Measurements from ENCODE around the gene ITPR2.
"Not testable (repeated sequence)": the region's sequence is repeated elsewhere in the genome, so short reads cannot be mapped to it uniquely, and the experiment has no call there.

Gene ITPR2

DNA sequence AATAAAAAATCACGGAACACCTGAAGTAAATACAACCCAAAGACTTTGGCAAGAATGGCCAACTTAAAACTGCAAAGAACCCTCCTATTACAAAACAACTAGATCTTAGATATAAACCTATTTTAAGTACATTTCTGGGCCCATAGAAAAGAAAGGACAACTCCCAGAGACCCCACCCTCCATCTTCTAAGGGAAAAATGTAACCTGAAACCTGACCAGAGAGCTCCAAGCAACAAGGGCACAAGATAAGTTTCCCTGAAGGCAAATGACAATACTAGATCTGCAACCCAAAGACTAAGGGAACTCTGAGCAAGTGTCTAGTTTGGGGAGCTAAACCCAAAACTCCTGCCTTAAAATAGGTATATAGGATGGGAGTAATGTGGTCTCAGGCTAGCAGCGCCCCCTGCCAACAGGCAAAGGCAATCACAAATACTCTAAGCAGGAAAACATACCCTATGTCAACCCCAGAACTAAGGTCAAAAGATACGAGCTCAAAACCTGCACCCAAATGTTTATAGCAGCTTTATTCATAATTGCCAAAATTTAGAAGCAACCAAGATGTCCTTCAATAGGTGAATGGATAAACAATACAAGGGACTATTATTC is 218.9 kb downstream of the ITPR2 start:
- DNase-seq, result peak; percentile 15 to 16

DNA sequence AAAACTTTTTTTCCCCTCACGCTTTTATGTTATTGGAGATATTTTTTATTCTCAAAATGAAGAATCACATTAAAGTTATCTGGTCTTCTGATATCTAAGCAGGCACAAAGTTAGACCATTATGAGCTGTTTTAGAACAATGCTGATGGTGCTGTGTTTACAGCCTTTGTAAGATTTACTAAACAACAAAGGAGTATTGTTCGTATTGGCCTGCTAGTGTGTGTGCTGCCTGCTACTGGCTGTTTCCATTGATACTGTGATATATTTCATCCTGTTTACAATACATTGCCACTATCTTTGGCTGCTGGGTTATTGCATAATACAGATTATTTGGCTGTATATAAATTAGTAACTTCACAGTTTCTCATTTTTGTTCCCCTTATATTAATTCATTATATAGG is 220.8 kb downstream of the ITPR2 start:
- no peak for DNase-seq

DNA sequence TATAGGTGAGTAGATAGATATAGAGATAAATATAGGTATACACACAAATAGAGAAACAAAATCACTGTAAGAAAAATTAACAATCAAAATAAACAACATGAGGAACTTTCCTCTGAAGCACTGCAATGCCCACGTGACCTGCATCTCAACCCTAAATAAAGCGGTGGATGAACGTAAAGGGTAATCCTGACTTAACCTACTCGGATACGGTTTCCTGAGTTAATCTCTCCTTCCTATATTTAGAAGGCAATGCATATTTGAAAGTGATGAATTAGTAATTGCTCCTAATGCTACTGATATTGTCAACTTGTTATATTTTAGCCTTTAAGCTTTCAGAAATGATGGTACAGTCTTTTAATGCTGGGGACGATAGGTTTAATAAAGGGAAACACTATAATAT is 221.4 kb downstream of the ITPR2 start:
- DNase-seq, result no peak

DNA sequence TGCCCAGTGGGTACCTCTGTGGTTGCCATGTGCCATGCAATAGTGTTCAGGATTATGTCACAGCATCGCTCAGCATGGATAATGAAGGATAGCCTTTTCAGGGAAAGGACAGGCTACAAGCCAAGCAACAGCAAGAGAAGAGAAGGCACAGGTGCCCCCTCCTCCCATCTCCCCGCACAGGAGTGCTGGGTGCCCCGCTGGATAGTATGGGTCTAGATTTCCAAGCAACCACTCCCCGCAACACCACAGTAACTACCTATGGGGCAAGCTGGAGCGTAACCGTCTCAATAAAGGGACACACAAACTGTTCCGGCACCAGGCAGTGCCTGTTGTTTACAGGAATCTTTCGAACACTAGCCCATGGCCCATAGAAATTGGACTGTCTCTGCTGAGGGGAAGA is 222.2 kb downstream of the ITPR2 start:
- DNase-seq, result no peak

DNA sequence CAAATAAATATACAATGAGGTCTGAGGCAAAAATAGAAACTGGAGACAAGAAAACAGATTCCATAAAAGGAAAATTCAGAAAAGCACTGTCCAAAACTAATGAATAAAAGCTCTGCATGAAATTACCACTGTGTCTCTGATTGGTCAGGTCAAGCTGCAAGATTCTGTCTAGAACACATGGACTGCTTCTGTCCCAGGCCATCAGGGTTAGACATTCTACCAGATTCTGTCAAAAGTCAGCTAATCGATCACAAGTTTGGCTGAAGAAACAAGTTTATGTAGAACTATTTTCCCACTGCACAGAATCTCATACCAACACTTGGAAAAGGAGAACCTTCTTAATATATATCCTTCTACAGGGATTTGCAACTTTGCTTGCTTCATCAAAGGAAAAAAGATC is 223.0 kb downstream of the ITPR2 start:
- DNase-seq, result no peak

DNA sequence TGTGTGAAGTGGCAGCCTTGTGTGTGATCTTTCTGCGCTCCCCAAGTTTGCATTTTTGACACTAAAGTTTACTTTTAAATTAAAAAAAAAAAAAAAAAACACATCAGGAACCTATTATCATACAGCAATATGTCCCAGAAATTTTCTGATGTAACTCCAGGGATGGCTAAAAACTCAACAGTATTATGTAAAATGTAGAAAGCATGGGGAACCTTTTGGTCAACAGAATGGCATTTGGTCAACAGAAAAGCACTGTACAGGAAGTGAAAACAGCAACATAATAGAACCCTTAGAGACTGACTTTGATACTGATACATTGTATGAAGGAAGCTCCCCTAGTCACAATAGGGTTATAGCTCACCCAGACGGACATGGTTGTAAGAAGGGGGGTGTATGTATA is 224.3 kb downstream of the ITPR2 start:
- no peak for DNase-seq

DNA sequence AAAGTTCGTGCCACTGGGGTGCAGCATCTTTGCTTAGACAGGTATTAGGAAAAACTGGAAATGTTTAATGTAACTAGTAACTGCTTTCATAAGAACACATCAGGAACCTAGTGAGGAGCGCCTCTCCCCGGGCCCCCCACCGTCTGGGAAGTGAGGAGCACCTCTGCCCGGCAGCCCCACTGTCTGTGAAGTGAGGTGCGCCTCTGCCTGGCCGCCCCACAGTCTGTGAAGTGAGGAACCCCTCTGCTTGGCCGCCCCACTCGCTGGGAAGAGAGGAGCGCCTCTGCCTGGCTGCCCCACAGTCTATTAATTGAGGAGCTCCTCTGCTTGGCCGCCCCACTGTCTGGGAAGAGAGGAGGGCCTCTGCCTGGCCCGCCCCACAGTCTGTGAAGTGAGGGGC is 224.7 kb downstream of the ITPR2 start:
- no peak for DNase-seq

DNA sequence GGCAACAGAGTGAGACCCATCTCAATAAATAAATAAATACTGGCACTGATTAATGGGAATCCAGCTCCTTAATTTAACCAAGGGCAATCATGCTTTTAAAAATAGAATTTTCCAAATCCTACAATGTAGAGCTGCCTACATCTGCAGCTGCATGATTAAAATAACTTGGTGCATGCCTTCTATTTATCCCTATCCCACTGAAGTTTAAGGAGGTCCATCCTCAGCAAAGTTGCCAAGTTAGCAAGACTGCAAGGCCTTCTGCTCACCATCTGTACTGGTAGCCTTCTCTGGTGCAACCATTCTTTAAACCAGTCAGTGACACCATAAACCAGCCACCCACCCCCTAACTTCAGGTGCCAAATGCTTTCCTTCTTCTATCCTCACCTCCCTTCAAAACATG is 226.1 kb downstream of the ITPR2 start:
- DNase-seq, result no peak

DNA sequence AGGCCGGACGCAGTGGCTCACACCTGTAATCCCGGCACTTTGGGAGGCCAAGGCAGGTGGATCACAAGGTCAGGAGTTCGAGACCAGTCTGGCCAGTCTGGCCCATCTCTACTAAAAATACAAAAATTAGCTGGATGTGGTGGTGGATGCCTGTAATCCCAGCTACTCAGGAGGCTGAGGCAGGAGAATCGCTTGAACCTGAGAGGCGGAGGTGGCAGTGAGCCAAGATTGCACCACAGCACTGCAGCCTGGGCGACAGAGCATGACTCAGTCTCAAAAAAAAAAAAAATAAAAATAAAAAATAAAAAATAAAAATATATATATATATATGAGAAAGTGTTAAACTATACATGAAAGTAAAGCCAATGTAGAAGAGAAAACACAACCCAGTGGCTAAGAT is 228.2 kb downstream of the ITPR2 start:
- DNase-seq, result not testable (repeated sequence)

DNA sequence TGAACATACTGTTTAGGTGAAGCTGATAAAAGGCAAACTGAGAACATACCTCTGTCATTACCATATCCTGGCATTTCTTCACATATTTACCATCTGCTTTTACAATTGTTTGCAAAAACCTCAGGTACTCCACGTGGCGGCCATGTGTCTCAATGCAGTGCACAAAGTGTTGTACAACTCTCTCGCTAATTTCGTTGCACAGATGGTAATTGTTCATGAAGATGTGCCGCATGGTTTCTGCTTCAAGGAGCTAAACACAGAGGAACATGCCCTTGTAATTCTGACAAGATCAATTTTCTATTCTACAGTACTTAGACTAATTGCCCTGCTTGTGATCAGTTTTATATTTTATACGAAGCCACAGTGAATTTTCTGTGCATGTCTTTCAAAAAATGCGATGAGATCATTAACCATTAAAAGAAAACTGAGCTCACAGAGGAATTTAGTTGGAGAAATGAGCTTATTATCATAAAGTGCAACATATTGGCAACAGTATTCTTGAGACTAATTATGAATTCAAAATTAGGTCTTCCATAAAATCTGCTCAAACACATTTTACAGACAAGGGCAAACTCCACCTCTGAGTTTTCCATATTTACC is 233.8 kb downstream of the ITPR2 start:
- no peak for DNase-seq

DNA sequence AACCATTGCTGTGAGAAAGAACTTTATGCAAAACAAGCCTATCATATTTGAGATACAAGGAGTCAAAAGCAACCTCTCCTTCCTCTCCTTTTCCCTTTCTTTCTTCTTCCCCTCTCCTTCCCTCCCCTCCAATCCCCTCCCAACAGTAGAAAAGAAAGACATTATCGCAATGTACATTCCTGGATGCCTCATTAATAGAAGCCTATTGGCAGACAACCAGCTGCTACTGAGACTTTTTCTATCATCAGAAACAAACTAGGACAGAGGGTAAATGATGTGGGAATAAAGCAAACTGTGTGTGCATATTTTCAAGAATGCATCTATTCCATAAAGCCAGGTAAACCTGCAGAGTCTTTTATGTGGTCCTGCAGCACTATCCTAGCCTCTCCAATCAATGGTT is 237.2 kb downstream of the ITPR2 start:
- no peak for DNase-seq

DNA sequence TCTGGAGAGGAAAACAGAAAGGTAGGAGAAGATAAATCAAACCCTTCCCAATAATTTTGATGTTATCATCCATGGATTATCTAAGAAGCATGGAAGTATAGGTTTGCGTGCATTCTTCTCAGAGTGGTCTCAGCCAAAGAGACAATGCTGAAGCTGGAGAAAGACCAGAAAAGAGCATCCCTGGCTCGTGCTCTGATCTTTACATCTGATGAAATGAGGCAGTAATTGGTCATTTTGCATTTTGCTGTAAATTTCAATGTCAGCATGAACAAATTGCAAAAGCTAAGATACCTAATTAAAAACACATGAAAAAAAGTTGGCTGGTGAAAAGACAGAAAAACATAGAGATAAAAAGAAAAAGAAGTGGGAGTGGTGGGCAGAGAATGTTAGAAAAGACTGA is 252.4 kb downstream of the ITPR2 start:
- no peak for DNase-seq

DNA sequence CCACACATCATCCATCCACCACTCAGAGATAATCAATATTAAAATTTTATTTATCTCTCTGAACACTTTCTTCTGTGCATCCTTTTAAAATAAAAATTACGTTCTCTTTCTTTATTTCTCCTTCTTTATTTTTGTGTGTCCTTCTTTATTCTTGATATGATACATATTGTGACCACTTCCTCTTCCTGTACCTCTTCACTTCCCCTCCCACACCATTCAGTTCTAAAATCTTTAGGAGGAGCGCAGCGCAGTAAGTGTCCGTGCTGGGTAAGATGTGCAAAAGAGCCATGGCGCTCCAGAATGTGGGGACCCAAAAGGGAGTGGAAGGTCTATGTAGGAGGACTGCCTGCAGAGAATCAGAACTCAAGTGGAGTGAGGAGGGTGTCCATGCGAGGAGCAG is 256.7 kb downstream of the ITPR2 start:
- DNase-seq, result no peak

DNA sequence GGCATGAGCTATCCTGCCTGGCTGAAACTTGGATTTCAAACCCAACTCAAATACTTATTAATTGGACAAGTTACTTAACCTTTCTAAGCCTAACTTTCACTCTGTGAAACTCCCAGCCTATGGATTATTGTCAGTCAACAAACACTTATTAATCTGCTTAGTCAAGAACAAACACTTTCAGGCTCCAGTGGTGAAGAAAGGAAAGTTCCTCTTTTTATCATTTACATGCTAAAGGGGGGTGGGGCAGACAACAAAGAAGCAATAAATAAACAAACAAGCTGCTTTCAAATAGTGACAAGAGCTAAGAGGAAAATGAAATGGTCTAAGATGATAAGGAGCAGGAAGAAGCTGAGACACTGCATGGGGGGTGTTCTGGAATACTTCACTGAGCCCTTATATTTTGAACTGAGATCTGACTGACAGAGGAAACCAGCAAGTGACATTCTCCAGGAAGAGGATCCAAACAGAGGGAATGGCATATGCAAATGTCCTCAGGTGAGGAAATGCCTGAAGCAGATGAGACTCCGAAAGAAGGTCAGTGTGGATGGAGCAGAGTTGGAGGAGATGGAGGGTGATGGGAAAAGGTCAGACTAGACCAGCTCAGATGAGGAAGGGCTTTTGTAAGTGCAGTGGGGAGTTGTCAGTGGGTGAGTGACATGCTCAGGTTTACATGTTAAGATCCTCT is 259.6 kb downstream of the ITPR2 start:
- DNase-seq, result no peak

DNA sequence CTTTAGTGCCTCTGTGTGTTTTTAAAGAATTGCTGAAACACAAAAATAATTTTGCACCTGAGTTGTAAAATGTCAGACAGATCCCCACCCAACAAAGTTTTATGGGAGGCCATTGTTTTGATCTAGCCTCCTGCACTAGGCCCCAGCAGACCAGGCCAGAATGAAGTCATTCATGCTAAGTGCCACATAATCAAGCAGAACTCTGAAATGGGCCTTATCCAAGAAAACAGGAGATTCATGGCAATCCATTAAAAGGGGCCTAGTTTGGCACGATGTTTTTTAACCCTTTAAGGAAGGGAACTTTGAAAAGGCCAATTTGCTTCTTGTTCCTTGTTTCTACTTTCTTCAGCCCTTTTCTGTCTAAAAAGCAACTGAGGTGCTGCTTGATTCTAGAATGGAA is 260.9 kb downstream of the ITPR2 start:
- no peak for DNase-seq

DNA sequence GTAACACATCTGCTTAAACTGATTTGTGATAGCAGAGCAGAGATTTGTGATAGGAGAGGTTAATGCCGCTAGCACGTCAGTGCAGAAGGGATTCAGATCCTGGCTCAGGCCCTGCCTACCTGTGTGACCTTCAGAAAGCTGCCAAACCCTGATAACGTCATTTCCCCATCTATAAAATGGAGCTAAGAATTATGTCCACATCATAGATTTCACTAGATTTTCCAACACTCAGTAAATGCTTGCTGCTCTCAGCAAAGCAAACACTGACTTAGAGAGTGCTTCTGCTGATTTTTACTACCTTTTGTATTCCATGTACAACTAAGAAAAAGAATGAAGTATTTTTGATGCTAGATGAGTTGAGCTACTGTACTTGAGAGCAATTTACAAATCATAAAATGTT is 261.4 kb downstream of the ITPR2 start:
- no peak for DNase-seq

DNA sequence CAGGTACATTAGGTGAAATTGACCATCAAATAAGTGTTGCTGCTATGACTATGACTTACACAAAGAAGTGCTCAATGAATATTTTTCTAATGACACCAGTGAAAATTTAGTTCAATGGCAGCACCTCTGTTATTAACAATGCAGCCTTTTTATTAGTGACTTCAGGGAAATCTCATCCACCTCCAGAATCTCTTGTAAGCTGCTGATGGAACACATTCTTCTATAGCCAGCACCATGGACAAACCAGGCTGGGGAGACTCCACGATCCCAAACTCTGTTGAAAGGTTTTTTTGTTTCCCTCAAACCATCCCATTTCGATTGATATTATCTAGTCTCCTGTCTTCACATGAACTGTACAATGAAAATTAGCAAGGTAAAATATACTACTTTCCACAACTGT is 265.9 kb downstream of the ITPR2 start:
- no peak for DNase-seq

DNA sequence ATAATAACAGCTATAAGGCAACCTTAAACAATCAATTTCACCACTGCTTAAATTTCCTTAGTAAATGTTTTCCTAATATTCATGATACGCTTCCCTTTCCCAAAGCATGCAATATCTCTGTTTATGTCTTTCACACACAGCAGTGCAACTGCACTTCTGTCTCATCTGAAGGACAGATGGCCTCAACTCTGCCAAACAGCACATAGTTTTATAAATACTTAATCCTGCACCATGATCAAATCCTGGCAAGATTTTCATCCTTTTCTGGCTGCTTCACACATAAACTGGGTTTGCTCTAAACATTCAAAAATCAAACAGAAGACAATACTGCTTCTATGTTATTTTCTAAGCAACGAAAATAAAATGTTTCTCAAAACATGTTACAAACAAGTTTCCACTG is 266.3 kb downstream of the ITPR2 start:
- no peak for DNase-seq

DNA sequence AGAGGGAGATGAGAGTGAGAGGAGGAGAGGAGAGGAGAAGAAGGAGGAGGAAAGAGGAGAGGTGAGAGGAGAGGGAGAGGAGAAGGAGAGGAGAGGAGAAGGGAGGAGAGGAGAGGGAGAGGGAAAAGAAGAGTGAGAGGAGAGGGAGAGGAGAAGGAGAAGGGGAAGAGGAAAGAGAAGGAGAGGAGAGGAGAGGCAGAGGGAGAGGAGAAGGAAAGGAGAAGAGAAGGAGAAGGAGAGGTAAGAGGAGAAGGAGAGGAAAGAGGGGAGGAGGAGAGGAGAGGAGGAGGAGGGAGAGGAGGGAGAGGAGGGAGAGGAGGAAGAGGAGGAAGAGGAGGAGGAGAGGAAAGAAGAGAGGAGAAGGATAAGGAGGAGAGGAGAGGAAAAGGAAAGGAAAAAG is 266.8 kb downstream of the ITPR2 start:
- no peak for DNase-seq

DNA sequence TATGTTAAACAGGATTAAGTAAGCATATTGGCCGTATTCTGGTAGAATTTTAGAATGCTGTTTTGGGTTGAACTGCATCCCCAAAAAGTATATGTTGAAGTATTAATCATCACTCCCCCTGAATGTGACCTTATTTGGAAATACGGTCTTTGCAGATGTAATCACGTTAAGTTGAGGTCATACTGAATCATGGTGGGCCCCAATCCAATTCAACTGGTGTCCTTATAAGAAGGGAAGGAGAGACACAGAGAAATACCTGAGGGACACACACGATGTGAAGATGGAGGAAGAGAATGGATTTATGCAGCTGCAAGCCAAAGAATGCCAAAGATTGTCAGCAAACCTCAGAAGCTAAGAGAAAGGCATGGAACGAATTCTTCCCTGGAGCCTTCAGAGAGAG is 268.6 kb downstream of the ITPR2 start:
- no peak for DNase-seq

DNA sequence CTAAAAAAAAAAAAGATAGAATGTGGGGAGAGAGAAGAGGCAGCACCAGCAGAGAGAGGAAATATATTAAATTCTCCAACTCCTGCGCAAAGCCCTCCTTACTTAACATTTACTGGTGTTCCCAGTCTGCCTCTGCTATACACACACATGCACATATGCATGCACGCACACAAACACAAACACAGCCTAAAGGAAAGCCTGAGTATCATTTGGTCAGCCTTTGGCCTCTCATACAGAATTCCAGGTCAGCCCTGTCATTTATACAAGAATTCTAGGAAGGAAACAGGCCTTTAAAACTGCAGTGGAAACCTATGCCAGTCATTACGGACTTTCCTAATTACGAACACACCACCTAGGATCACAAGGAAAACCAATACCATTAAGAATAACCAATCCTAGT is 269.4 kb downstream of the ITPR2 start:
- DNase-seq, result no peak

DNA sequence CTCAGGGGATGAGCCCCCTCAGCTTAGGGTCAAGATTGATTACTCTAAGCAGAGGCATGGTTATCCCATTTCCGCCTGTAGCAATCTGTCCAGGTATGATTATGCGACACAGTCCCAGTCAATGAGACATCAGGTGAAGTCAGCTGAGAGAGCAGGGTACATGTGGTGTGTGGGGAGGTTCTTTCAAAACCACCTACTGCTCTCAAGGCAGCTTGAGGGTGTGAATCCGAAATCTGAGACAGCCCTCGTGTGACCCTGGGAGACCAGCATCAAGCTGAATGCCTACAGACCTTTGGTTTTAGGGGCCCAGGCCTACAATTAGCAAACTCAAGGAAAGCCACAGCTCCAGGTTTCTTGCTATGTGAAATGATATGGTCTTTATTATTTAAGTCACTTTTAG is 275.7 kb downstream of the ITPR2 start:
- no peak for DNase-seq

DNA sequence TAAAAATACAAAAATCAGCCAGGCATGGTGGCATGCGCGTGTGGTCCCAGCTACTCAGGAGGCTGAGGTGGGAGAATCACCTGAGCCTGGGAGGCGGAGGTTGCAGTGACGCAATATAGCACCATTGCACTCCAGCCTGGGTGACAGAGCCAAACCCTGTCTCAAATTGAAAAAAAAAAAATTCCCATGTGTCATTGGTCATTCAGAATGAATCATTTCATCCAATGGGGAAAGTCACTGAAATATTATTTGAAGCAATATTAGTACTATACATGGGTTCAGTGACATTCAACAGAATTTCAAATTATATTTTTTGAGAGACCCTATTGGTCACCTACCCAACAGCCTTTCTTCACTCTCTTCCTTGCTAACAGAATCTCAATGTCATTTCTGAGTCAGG is 276.1 kb downstream of the ITPR2 start:
- DNase-seq, result no peak

DNA sequence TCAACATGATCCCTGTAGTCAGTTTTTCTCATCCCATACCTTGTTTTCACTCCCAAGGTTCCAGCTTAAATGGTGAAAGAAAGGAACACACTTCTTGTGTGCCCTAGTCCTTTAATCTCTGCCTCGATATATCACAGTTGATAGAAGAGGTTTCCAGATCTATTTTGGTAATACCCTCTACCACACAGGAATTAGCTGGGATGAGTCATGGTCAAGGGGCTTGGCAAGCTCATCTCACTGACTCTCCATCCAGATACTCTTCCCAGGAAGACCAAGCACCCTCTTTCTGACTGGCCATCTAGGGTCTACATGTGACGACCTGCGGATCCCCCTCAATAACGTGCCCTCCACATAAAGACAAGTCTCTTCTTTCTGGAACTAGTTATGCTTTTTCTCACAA is 277.9 kb downstream of the ITPR2 start:
- DNase-seq, result no peak

DNA sequence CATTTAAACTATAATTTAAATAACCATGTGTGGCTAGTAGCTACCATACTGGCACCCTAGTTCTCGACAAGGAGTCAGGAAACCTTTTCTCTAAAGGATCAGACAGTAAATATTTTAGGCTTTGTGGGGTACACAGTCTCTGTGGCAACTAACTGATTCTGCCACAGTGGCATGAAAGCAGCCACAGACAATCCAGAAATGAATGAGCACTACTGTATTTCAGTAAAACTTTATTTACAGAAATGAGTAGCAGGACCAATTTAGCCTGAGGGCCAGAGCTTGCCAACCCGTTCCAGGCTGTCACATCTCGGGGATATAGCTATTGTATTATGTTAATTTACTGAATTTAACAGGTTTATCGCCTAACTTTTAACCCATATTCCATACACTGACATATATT is 278.7 kb downstream of the ITPR2 start:
- DNase-seq, result no peak
